Transverse colon (tissue), 4 donors: Measurements from ENCODE around the gene CCDC33. TPM values are rescaled to one million over a fixed set of nuclear protein-coding genes. Genes with fewer than 3 reads are reported as not detected.

Experiments used
- DNase-seq: peaks from one replicate; pipeline ENCODE4 v3.0.0-alpha.2; 2019
- H3K27ac ChIP-seq, 4 donors: fragments of 200-600 bp; sonication (generic); 2 replicates each; pipeline ENCODE4 v1.5.1; 2016 to 2018; ENCODE audit warnings: inconsistent platforms in 4 of 4
- H3K27me3 ChIP-seq: fragments of 200-600 bp; sonication (generic); 2 replicates; pipeline ENCODE4 v1.5.1; 2017; ENCODE audit warnings: inconsistent platforms
- H3K36me3 ChIP-seq, 4 donors: fragments of 200-600 bp; sonication (generic); 2 replicates each; pipeline ENCODE4 v1.5.1; 2017 to 2019; ENCODE audit warnings: inconsistent platforms in 4 of 4
- H3K4me1 ChIP-seq, 4 donors: fragments of 200-600 bp; sonication (generic); 2 replicates each; pipeline ENCODE4 v1.5.1; 2017 to 2020; ENCODE audit warnings: inconsistent platforms in 4 of 4
- H3K4me3 ChIP-seq, 4 donors: fragments of 200-600 bp; sonication (generic); 1 replicate in 1 of 4; 2 replicates in 3 of 4; pipeline versions ENCODE4 v1.5.1 to v1.6.1; 2017 to 2019; ENCODE audit warnings: inconsistent platforms in 4 of 4
- H3K9me3 ChIP-seq, 2 donors: fragments of 200-600 bp; sonication (generic); 2 replicates each; pipeline ENCODE4 v1.5.1; 2017 to 2019; ENCODE audit warnings: inconsistent platforms in 2 of 2
- EP300 ChIP-seq: sonication (generic); formaldehyde crosslinking; IDR thresholded peaks from one replicate; pipeline ENCODE4 v1.6.1; 2017; ENCODE audit warnings: antibody characterized with exemption, low read depth
- POLR2A ChIP-seq: fragments of 450-650 bp; IDR thresholded peaks from one replicate; pipeline ENCODE4 v1.6.1; 2016; ENCODE audit warnings: antibody characterized with exemption, mild to moderate bottlenecking, moderate library complexity
- POLR2AphosphoS5 ChIP-seq, 3 donors: sonication (generic); formaldehyde crosslinking; IDR thresholded peaks; one replicate each; pipeline ENCODE4 v1.6.1; 2016; ENCODE audit warnings: antibody characterized with exemption in 3 of 3
- WGBS, 2 donors: methylation state at CpG; one replicate each; pipeline ENCODE4 v1.1.5; 2018; ENCODE audit warnings: low coverage in 1 of 2; 5-methylcytosine and 5-hydroxymethylcytosine counted together
- in situ Hi-C, 4 donors: fragments of 200-750 bp; cut with MboI; loops; one replicate each; pipeline versions ENCODE4 v1.15.0 to v1.15.1; 2017; ENCODE audit warnings: low sequenced_read_pairs in 3 of 4, low pct_ligation_motif_present in 1 of 4, low pct_unique_long_range_greater_than_20kb in 1 of 4
- intact Hi-C: fragments of 100-400 bp; cut with DNase I; formaldehyde crosslinking; loops from one replicate; pipeline ENCODE4 v1.15.1; 2023; ENCODE audit warnings: low total_unique reads
- total RNA-seq, 4 donors: library from RNA; depleted of rRNA; stranded (reverse); fragments of >200 nt; gene quantifications; one replicate each; pipeline ENCODE4 v1.1.0, GENCODE V29; 2016
- TF ChIP-seq, protein P1 (sequence below), 5 experiments: fragments of 200-600 bp in 3 of 5; fragments of 450-650 bp in 2 of 5; sonication (generic) in 3 of 5; IDR thresholded peaks; 1 replicate in 2 of 5; 2 replicates in 3 of 5; pipeline ENCODE4 v1.5.1; 2016 to 2017; ENCODE audit warnings: antibody characterized with exemption in 5 of 5, inconsistent platforms in 3 of 5, mild to moderate bottlenecking in 2 of 5, moderate library complexity in 1 of 5

Gene CCDC33
- total RNA-seq, 4 donors from 2014 or later = 0.16 TPM; not detected in 3

GRCh38 chr15:74324714-74325113, 88.6 kb downstream of the CCDC33 start:
- no peak for DNase-seq
- WGBS, 2 donors = 78% methylated on average over 3 of the region's 3 CpGs; no CpG with 5 or more reads in 1 of the 2 donors
- Histone ChIP-seq H3K27me3 (no peaks in the 10 kb centered on the region), H3K4me1 (peaks cover 0 to 3% (median 0%) of the 10 kb centered on the region in 4 donors), H3K36me3 (no peaks in the 10 kb centered on the region), H3K27ac (no peak overlapping the region), H3K9me3 (no peaks in the 10 kb centered on the region), H3K4me3 (no peak overlapping the region)
- in situ Hi-C loops = loop anchor here in 2 of 4 donors (25.0 kb wide), 3 partner anchors 187 to 387 kb away; partner anchors contain the start of genes ISLR2 (in 1 of the 2) and LOXL1 (in 1 of the 2)
- TF ChIP-seq POLR2AphosphoS5 (IDR thresholded peaks at IDR 0.05) = no peak
- intact Hi-C loops = loop anchor here (10.0 kb wide), 1 partner anchor 350 kb away; no protein-coding TSS in a partner anchor

GRCh38 chr15:74326746-74327145, 90.6 kb downstream of the CCDC33 start:
- Histone ChIP-seq H3K36me3 (no peaks in the 10 kb centered on the region), H3K4me3 (no peak overlapping the region), H3K27me3 (no peaks in the 10 kb centered on the region), H3K4me1 (no peaks in the 10 kb centered on the region), H3K27ac (no peak overlapping the region), H3K9me3 (no peaks in the 10 kb centered on the region)
- TF ChIP-seq POLR2A = no peak
- TF ChIP-seq POLR2AphosphoS5 (IDR thresholded peaks at IDR 0.05) = no peak
- TF ChIP-seq EP300 = no peak
- TF ChIP-seq, protein P1, sequence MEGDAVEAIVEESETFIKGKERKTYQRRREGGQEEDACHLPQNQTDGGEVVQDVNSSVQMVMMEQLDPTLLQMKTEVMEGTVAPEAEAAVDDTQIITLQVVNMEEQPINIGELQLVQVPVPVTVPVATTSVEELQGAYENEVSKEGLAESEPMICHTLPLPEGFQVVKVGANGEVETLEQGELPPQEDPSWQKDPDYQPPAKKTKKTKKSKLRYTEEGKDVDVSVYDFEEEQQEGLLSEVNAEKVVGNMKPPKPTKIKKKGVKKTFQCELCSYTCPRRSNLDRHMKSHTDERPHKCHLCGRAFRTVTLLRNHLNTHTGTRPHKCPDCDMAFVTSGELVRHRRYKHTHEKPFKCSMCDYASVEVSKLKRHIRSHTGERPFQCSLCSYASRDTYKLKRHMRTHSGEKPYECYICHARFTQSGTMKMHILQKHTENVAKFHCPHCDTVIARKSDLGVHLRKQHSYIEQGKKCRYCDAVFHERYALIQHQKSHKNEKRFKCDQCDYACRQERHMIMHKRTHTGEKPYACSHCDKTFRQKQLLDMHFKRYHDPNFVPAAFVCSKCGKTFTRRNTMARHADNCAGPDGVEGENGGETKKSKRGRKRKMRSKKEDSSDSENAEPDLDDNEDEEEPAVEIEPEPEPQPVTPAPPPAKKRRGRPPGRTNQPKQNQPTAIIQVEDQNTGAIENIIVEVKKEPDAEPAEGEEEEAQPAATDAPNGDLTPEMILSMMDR (IDR thresholded peaks at IDR 0.05) = no peak
- in situ Hi-C loops = no loop called here
- no peak for DNase-seq
- intact Hi-C loops = loop anchor here (10.0 kb wide), 1 partner anchor 352 kb away; no protein-coding TSS in a partner anchor
- WGBS, 2 donors = 59% methylated on average over 4 of the region's 4 CpGs; no CpG with 5 or more reads in 1 of the 2 donors

GRCh38 chr15:74327756-74328155, 91.6 kb downstream of the CCDC33 start:
- WGBS, 2 donors = 20 to 78% methylated on average over 1 to 6 of the region's 6 CpGs
- TF ChIP-seq EP300 = no peak
- TF ChIP-seq POLR2A = no peak
- TF ChIP-seq, protein P1 (IDR thresholded peaks at IDR 0.05) = no peak
- TF ChIP-seq POLR2AphosphoS5 (IDR thresholded peaks at IDR 0.05) = no peak
- Histone ChIP-seq H3K27me3 (no peaks in the 10 kb centered on the region), H3K9me3 (no peaks in the 10 kb centered on the region), H3K36me3 (no peaks in the 10 kb centered on the region), H3K4me3 (no peak overlapping the region), H3K27ac (no peak overlapping the region), H3K4me1 (no peaks in the 10 kb centered on the region)
- DNase-seq = no peak
- intact Hi-C loops = loop anchor here (10.0 kb wide), 1 partner anchor 353 kb away; no protein-coding TSS in a partner anchor
- in situ Hi-C loops = no loop called here

DNA sequence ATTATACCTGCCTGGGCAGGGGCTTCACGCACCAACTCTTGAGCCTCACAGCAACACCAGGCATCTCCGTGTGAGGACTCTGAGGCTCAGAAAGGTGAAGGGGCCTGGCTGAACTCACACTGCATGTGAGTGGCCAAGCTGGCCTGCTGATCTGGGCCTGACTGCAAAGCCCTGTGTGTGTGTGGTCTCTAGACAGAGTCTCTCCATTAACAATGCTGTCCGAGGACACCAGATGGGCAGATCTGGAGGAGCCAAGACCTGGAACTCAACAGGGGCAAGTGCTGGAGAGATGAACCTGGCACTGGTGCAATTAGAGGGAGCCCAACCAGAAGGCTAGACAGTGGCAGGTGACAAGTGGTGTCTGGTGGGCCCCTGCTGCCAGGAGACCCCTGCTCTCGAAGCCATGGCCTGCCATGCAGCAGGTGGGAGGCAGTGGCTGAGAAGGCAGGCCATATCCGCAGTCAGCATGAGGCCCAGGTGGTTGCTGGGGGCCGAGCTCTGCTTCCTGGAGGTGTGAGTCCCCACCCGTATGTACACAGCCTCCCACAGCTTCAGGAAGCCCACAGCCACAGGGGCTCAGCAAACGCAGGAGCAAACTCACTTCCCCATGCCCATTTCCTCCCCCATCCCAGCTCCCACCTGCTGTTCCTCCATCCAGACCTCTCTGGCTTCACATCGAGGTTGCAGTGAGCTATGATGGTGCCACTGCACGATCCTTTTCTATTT, 92.4 kb downstream of the CCDC33 start:
- H3K4me1 ChIP-seq = no peaks in the 10 kb centered on the region
- DNase-seq = no peak
- no peak overlapping the region for H3K27ac ChIP-seq
- no peaks in the 10 kb centered on the region for H3K36me3 ChIP-seq
- H3K9me3 ChIP-seq = no peaks in the 10 kb centered on the region
- WGBS, 2 donors = 46 to 54% methylated on average over 4 to 10 of the region's 10 CpGs
- no peaks in the 10 kb centered on the region for H3K27me3 ChIP-seq
- no peak overlapping the region for H3K4me3 ChIP-seq
- TF ChIP-seq EP300 (no peak), POLR2AphosphoS5 (IDR thresholded peaks at IDR 0.05) (no peak), POLR2A (no peak)
- TF ChIP-seq, protein P1 (IDR thresholded peaks at IDR 0.05) = no peak
- intact Hi-C loops (loop anchor here (10.0 kb wide), 1 partner anchor 354 kb away; no protein-coding TSS in a partner anchor), in situ Hi-C loops (no loop called here)
